Left lung (tissue), 10 donors: ENCODE measurements around the gene BARHL1. TPM values are rescaled to one million over a fixed set of nuclear protein-coding genes. Genes with fewer than 3 reads are reported as not detected.

Source experiments
- ATAC-seq: fragments of 200-7000 bp; cut with Tn5 transposase; one replicate; pipeline ENCODE4 v1.9.1; 2020; ENCODE audit warnings: moderate library complexity
- DNase-seq, 4 donors: peaks; one replicate each; pipeline ENCODE4 v3.0.0-alpha.2; 2013 to 2020
- H3K27ac ChIP-seq, 2 donors: fragments of 200-600 bp; sonication (generic) in 1 of 2; one replicate each; pipeline versions ENCODE4 v1.5.0 to v1.8.0; 2020 to 2021
- H3K27me3 ChIP-seq, 2 donors: fragments of 200-600 bp; sonication (generic) in 1 of 2; one replicate each; pipeline versions ENCODE4 v1.5.0 to v1.8.0; 2020 to 2021
- H3K36me3 ChIP-seq, 2 donors: fragments of 200-600 bp; sonication (generic) in 1 of 2; one replicate each; pipeline versions ENCODE4 v1.5.0 to v1.8.0; 2020 to 2021
- H3K4me1 ChIP-seq, 2 donors: fragments of 200-600 bp; one replicate each; pipeline ENCODE4 v1.8.0; 2021
- H3K4me3 ChIP-seq, 2 donors: fragments of 200-600 bp; sonication (generic) in 1 of 2; one replicate each; pipeline versions ENCODE4 v1.5.0 to v1.8.0; 2020 to 2021; ENCODE audit warnings: mild to moderate bottlenecking in 1 of 2
- H3K9me3 ChIP-seq, 2 donors: fragments of 200-600 bp; sonication (generic) in 1 of 2; one replicate each; pipeline versions ENCODE4 v1.5.0 to v1.8.0; 2020 to 2021
- intact Hi-C, 2 donors: fragments of 100-400 bp; cut with DNase I; formaldehyde crosslinking; loops; one replicate each; pipeline versions ENCODE4 v1.11.2 to v1.14.2; 2022
- polyA plus RNA-seq, 6 donors: library from polyadenylated mRNA; unstranded; fragments of 120-200 nt; gene quantifications; one replicate each; pipeline ENCODE4 v1.2.1, GENCODE V29; 2013; ENCODE audit not compliant: insufficient read length in 6 of 6
- total RNA-seq, 2 donors: library from RNA; stranded (reverse); fragmentation: NEBNext Ultra II Directional; extraction: Animal tissue kit (Norgen Biotek cat#: 25700); gene quantifications; one replicate each; pipeline ENCODE4 v1.2.1, GENCODE V29; 2021
- TF ChIP-seq, protein P1 (sequence below), 2 donors: fragments of 200-600 bp; sonication (generic) in 1 of 2; IDR thresholded peaks; one replicate each; pipeline versions ENCODE4 v1.5.0 to v1.8.0; 2021; ENCODE audit warnings: antibody characterized with exemption in 2 of 2
- donor health status: DM: no; HTN: yes; CAD: no.
- donor health status: DM: no; HTN: no; CAD: no.

BARHL1 gene
- total and polyA plus RNA-seq, 8 donors, result not detected

DNA sequence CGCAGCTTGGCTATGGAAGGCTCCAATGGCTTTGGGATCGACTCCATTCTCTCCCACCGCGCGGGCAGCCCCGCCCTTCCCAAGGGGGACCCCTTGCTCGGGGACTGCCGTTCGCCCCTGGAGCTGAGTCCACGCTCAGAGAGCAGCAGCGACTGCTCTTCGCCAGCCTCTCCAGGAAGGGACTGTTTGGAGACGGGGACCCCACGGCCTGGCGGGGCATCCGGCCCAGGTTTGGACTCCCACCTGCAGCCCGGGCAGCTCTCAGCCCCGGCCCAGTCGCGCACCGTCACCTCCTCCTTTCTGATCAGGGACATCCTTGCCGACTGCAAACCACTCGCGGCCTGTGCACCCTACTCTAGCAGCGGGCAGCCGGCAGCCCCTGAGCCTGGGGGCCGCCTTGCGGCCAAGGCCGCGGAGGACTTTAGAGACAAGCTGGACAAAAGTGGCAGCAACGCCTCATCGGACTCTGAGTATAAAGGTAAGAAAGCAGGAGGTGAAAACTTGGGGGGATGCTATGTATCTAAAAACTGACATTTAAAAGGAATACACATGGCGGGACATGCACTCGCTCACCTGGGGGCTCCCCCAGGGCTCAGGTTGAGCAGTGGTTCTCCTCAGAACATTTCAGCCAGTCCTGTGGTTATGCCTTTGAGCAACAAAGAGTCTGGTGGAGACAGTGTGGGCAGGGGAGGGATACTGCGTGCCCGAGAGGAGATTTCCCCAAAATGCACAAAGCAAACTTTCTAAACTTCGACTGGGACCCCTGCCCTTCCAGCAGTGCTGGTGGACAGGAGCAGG is 579 bp downstream of the BARHL1 start:
- TF ChIP-seq, protein P1, sequence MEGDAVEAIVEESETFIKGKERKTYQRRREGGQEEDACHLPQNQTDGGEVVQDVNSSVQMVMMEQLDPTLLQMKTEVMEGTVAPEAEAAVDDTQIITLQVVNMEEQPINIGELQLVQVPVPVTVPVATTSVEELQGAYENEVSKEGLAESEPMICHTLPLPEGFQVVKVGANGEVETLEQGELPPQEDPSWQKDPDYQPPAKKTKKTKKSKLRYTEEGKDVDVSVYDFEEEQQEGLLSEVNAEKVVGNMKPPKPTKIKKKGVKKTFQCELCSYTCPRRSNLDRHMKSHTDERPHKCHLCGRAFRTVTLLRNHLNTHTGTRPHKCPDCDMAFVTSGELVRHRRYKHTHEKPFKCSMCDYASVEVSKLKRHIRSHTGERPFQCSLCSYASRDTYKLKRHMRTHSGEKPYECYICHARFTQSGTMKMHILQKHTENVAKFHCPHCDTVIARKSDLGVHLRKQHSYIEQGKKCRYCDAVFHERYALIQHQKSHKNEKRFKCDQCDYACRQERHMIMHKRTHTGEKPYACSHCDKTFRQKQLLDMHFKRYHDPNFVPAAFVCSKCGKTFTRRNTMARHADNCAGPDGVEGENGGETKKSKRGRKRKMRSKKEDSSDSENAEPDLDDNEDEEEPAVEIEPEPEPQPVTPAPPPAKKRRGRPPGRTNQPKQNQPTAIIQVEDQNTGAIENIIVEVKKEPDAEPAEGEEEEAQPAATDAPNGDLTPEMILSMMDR (IDR thresholded peaks at IDR 0.05), result no peak
- intact Hi-C loops, result no loop called here
- DNase-seq (no peak), ATAC-seq (no peak)
- Histone ChIP-seq H3K9me3 (no peaks in the 10 kb centered on the region), H3K27ac (no peak overlapping the region), H3K4me3 (no peak overlapping the region), H3K4me1 (peaks cover 3 to 6% of the 10 kb centered on the region in 2 donors), H3K27me3 (peaks cover 97 to 100% of the 10 kb centered on the region in 2 donors), H3K36me3 (no peaks in the 10 kb centered on the region)

DNA sequence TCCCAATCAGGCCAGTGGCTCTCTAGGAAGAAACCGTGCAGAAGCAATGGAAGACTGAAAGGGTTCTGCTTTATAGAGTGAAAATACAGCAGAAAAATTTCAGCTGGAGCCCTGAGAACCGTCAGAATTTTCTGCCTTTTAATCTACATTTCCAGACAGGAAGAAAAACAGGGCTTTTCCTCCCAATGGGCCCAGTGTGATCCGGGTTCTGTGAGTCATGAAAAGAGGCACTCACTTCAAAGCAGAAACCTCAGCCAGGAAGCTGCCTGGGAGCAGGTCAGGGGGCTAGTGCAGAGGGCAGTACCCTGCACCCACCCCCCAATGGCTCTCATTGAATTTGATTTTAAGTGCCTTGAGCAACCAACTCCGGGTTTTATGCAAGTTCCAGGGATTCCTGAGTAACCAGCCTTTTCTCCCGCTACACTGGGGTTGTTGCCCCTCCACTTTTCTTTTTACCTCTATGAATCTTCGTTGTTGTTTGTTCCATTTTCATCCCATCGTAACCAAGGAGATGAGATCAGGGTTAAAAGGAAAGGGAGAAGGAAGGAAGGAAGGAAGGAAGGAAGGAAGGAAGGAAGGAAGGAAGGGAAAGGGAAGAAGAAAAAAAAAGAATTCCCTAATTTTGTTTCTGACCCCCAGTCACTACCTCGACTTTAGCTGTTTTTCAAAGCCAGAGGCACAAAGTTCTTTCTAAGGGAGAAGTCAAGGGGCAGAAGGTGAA is 1.3 kb downstream of the BARHL1 start:
- Histone ChIP-seq H3K9me3 (no peaks in the 10 kb centered on the region), H3K27ac (no peak overlapping the region), H3K27me3 (peaks cover 97 to 100% of the 10 kb centered on the region in 2 donors), H3K4me3 (no peak overlapping the region), H3K4me1 (peaks cover 3 to 6% of the 10 kb centered on the region in 2 donors), H3K36me3 (no peaks in the 10 kb centered on the region)
- no peak for ATAC-seq
- intact Hi-C loops, result no loop called here
- TF ChIP-seq, protein P1 (IDR thresholded peaks at IDR 0.05), result no peak
- no peak for DNase-seq

DNA sequence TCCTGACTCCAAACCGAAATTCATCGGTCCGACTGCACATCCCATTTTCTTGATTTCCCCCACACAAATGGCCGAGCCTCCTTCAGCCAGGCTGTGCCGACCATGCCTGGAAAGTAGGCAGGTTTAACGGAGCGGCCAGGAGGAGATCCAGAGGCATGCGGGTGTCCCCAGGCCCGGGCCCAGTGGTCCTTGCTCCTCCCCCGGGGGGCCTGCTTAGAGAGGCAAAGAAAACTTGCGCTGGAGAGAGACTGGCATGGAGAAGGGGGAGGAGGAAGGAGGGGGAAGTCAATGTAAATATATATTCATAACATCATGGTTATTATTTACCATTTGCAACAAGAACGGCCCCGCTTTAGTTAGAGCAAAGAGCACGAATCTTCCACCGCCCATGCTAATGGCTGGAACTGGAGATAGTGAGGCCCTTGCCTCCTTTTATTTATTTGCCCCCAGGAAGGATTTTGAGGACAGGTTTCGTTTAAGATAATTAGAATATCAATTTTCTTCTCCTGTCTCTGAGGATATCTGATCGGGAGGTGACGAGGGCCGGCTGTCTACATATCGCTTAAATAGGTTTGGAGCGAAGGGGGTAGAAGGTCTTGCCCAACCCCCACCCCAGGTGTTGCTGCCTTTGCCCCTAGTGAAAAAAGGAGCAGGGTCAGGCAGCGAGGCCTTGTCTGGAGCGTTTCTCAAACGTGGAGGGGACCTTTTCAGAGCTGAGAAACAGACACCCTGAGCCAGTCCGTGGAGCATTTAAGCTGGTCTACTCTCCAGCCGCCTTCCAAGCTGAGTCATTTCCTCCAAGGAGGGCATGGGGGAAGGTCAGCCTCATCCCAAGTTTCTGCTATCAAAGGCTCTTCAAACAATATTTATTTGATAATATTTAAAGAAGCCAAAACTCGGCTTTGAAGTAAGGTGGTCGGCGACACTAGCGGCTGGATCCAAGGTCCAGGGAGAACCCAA is 2.5 kb downstream of the BARHL1 start:
- TF ChIP-seq, protein P1 (IDR thresholded peaks at IDR 0.05), result no peak
- no peak for ATAC-seq
- H3K27me3 ChIP-seq, result peaks cover 97 to 100% of the 10 kb centered on the region in 2 donors
- peaks cover 3 to 8% of the 10 kb centered on the region in 2 donors for H3K4me1 ChIP-seq
- no peak overlapping the region for H3K27ac ChIP-seq
- no peaks in the 10 kb centered on the region for H3K9me3 ChIP-seq
- H3K4me3 ChIP-seq, result no peak overlapping the region
- no peaks in the 10 kb centered on the region for H3K36me3 ChIP-seq
- DNase-seq, result no peak
- intact Hi-C loops, result no loop called here

DNA sequence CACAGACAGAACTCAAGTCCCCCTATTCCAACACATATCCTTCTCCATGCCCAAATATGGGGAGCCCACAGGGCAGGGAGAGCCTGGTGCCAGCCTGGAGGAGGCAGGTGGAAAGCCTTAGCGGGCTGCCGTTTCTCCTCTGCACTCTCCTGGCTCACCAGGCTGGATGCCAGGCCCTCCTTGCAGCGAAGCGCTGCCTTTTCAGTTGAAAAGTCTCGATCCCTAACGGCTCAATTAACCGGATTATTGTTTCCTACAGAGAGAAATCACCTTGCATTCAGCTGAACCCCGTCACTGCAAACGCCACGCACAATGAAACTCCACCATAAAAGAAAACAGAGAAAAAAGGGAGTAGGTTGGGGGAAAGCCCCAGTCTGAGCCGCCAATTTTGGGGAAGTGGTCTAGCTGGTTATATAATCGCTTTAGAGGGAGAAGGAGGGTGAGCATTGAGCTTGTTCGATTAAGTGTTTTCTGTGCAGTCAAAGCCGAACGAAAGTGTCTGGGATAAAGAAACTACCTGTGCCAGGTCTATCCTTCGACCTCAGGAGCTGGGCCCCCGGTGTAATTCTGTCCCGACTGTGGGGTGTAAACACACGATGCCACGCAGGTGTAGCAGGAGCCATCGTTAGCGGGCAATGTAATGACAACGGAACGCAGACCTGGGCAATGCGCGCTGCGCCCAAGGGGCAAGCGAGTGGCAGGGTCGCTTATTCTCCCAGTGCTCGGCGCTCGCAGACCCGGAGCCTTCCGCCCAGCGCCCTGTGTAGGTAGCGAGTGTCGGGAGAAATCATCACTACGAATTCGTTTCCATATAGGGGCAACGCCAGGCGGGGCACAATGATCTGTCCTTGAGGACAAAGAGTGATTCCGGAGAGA is 3.8 kb downstream of the BARHL1 start:
- Histone ChIP-seq H3K4me3 (no peak overlapping the region), H3K4me1 (peaks cover 3 to 18% of the 10 kb centered on the region in 2 donors), H3K27me3 (peaks cover 97 to 100% of the 10 kb centered on the region in 2 donors), H3K36me3 (no peaks in the 10 kb centered on the region), H3K9me3 (no peaks in the 10 kb centered on the region), H3K27ac (no peak overlapping the region)
- intact Hi-C loops, result no loop called here
- ATAC-seq (no peak), DNase-seq (no peak)
- TF ChIP-seq, protein P1 (IDR thresholded peaks at IDR 0.05), result no peak
